HG03342 (cell line): ENCODE measurements around the gene TMEM51.

Source experiments
- ATAC-seq: cut with Tn5 transposase; IDR thresholded peaks from one replicate; pipeline ENCODE4 v1.9.1; 2021; ENCODE audit warnings: mild to moderate bottlenecking, moderate library complexity; ENCODE audit not compliant: unreplicated experiment

Gene TMEM51

DNA sequence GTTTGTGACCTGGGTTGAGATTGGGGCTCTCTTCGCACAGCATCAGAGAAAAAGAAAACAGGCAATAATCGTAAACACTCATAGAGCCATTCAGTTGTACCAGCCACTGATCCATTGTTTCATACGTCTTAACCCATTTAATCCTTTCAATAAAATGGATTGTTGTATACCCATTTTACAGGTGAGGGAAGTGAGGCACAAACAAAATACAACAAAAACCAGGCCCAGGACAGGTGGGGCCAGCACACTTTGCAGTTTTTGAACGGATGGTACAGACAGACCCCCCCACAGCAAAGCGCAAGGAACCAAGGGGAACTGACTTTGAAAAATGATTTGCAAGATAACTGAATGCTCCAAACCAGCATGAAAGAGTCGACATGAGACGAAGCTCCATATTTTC, 89.2 kb downstream of the TMEM51 start:
- no peak for ATAC-seq

DNA sequence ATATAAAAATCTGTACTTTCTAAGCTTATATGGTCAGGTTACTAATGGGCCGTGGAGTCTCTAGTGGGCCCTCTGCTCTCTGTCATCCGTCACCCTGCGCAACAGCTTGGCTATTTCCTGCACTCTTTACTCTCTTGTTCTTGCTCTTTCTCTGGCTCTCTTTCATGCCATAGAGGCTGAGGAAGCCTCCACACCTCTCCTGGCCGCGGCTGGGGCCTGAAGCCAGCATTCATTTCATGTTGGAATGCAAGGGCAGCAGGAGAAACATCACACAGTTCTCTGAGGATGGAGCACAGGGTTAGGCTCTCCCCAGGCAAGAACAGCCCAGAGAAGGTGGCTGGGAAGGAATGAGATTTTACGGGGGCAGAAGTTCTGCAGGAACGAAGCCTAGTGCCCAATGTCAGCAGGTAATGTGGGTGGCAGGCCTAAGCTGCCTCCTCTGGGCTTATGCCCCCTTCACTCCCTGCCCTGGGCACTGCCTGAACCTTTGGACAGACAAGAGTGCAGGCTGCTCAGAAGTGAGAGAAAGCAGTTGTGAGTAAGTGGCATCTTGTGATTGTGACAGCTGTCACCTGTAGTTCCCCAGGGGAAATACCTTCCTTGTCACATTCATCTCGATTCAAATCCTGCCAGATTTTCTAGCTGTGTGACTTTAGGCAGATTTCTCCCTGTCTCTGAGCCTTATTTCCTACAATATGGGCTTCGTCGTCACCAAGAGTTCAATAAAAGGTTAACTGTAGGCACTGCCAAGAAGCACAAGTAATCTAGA, 89.9 kb downstream of the TMEM51 start:
- ATAC-seq: no peak

DNA sequence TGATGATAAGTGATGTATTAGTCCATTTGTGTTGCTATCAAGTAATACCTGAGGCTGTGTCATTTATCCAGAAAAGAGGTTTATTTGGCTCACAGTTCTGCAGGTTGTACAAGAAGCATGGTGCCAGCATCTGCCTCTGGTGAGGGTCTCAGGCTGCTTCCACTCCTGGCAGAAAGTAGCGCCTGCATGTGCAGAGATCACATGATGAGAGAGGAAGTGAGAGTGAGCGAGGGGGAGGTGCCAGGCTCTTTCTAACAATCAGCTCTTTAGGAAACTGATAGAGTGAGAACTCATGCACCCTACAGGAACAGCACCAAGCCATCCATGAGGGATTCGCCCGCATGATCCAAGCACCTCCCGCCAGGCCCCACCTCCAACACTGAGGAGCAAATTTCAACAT, 91.3 kb downstream of the TMEM51 start:
- no peak for ATAC-seq

DNA sequence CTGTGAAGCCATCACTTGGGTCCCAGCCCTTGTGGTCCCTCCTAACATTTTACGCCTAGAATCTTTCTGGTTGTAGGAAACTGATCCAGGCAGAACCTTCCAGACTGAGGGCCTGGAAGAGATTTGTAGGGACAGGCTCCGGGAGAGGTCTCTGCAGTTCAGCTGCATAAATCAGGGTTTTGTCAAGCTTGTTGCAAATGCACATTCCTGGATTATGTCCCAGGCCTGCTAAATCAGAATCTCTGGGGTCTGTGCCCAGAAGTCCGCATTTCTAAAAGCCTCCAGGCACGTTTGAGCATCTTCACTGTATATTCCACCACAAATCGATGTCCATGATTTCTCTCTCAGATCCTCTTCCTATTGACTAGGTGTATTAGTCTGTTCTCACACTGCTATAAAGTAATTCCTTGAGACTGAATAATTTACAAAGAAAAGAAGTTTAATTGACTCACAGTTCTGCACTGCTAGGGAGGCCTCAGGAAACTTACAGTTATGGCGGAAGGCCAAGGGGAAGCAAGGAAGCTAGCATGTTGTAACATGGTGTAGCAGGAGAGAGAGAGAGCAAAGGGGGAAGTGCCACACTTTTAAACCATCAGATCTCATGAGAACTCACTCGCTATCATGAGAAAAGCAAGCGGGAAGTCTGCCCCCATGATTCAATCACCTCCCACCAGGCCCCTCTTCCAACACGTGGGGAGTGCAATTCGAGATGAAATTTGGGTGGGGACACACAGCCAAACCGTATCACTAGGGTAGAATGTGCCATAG, 92.2 kb downstream of the TMEM51 start:
- ATAC-seq: no peak

DNA sequence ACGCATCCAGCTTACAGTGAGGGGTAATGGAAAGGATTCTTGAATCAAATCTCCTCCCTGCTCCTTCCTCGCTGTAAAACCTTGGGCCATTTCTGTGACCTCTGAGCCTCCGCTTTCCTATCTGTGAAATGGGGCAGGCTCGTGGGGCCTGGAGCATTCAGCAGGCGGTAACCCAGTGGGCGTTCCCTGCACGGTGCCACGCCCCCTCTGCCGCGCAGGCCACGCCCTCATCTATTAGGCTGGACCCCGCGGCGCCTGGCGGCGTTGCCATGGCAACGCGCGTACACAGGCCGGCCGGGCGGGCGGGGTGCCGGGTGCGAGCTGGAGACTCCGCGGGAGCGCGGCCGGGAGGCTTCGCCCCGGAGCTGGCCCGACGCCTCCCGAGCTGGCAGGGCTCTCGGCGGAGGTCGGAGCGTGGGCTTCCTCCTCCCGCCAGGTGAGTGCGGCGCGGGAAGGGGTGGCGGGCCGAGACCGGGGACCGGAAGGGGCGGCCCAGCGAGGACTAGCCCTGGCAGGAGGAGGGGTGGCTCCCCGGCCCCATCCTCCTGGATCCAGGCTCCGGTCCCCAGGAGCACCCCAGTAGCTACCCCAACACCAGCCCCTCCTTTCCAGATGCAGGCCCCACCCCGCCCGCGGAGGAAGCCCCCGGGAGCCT, 93.5 kb downstream of the TMEM51 start, which contains the start of gene FHAD1:
Gene FHAD1, plus strand, starts transcription at position 264 of the 655 bp plus-strand sequence. CDS start 4,562 bp downstream, outside the sequence.
- no peak for ATAC-seq

DNA sequence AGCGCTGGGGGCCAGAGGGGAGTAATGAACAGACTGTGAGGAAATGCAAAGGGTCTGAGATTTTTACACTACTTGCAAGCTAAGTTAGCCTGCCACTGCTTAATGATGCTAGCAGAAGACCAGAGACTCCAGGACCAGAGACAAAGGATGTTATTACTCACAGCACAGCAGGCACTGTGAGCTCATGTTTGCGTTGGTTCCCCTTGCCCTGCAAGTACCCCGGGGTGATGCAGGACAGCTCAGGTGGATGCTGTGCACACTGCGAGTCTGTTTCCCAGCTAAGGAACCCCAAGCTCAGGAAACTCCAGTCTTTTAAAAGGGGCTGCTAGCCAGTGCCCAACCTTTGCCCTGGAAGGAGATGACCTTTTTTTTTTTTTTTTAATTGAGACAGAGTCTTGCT, 94.7 kb downstream of the TMEM51 start:
- no peak for ATAC-seq

DNA sequence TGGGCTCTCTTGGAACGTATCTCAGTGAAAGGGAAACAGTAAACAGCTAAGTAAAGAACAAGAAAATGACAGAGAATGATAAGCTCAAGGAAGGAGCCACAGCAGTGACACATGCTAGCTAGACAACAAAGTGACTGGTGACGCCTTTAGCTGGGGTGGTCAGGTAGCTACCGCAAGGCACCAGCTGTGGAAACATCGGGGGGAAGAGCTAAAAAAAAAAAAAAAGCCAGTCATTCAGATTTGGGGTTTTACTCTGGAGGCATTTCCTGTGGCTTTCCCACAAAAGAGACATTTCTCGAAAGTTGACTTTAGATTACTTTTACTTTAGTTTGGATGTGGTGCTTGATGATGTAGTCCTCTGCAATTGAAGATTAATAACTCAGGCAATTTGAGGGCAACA, 95.5 kb downstream of the TMEM51 start:
- no peak for ATAC-seq

DNA sequence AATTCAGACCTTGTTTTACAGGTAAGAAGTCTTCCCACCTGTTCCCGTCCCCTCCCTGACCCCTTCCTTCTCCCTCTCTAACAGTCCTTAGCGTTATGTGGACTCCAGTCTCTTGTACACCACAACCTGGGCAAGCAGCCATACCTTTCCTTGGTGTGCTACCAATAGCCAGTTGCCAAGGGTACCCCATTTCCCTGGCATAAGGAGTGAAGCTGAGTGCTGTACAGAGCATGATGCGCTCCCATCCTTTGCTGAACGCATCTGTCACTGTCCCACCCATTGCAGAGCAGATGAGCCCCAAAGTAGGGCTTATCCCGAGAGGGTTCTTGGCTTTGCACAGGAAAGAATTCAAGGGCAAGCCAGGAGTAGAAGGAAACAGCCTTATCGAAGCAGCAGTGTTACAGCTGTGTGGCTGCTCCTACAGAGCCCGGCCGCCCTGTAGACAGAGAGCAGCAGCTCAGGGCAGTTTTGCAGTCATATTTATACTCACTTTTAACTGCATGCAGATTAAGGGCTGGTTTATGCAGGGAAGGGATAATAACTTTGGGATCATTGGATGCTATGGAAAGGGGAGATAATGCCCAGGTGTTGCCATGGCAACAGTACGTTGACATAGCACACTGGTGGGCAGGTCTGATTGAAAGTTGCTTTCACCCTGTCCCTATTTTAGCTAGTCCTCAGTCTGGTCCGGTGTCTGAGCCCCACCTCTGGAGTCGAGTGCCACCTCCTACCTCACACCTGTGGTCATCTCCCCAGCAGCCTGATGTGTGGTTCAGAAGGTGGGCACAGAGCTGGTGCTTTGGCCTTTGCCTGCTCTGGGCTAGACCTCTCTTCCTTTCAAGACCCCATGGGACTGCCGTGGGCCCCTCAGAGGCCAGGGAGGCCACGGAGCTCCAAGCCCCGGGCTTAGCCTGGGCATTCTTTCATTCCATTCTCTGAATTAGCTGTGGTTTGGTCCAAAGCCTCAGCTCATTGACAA, 98.6 kb downstream of the TMEM51 start:
- no peak for ATAC-seq

DNA sequence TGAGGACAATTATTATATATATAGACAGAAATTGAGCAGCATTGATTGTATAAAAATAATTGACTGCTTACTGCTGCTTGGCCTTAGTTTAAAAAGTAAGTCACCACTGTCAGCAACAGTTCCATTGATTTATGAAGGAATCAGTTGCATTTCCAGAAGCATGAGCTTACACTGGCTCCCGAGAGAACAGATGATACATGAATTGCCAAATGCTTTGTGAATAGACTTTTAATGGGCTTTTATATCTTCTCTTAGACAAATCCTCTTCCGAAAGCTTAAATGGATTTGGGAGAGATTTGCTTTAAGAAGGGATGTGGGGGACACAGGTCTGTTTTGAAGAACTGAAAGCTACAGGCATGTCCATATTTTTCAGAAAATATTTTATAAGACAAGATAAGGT, 101.0 kb downstream of the TMEM51 start:
- ATAC-seq: no peak

DNA sequence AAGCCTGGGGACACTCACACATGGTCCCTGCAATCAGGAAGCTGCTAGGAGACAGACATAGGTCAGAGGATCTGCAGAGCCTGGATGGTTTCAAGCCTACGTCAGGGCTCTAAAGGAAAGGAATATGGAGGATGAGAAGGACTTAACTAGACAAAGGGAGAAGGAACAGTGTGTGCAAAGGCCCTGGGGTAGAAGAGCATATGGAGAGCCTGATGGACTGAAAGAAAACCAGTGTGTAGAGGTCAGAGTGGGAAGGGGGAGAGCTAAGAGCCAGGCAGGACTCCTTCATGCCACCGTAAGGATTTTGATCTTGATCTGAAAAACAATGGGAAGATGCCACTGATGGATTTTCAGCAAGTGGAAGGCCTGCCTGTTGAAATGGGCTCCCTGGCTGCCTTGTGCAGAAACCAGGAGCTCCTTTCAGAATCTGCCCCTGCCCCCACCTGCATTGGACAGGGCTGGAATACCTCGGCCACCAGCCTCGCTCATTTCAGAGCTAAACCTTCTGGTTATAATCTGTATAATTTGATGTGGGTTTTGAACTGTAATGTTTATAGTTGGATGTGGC, 102.1 kb downstream of the TMEM51 start:
- no peak for ATAC-seq

DNA sequence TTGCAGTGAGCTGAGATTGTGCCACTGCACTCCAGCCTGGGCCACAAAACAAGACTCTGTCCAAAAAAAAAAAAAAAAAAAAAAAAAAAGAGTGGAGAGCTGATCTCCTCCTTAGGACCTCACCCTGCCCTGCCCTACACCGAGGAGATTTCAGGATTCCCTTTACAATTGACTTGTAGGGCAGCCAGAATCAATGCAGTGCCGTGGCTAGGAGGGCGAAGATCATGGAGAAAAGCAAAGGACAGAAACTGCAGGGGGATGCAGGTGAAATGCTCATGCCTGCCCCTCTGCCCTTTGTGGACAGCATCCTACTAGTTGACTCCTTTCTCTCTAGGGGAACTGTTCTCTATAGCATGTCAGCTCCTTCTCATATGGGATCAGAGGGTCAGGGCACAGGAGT, 103.0 kb downstream of the TMEM51 start:
- no peak for ATAC-seq

DNA sequence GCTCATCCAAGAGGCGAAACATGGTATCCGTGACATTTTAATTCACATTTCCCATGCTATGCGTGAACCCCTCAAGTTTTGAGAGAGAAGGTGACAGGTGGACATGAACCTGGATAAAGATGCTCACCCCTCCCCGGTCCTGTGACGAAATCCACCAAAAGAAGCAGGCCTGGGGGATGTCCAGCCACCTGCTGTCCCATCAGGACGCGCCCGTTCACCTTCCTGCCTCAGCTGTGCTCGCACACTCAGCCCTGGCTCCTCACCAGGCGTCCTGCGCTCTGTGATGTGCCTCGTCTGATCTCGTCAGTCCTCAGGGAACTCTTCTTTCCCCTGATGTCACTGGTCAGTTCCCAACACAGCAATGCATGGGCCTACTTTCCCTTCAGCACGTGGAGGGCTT, 103.8 kb downstream of the TMEM51 start:
- ATAC-seq: no peak

DNA sequence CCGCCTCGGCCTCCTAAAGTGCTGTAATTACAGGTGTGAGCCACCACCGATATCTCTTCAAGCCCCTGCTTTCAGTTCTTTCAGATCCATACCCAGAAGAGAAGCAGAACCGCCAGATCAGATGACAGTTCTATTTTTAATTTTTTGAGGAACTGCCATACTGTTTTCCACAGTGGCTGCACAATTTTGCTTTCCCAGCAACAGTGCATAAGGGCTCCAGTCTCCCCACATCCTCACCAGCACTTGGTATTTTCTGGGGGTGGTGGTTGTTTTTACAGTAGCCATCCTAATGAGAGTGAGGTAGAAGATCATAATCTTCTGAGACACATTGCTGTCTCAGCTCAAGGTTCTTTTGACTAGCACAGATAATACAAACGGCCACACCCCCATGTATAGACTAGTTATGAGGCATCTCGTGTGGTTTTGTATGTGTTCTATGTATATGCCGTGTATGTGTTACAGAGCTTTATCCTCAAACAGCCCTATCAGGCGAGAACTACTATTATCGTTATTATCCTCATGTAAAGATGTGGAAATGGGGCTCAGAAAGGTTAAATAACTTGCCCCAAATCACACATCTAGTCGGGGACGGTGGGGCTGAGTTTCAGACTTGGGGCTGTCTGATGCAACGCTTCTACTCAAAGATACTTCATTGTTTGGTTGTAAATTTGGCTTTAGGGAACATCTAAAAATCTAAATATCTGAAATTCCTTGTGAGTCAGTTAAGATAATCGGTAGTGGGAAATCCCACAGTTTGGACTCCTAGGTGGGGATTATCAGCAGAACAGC, 105.5 kb downstream of the TMEM51 start:
- no peak for ATAC-seq

DNA sequence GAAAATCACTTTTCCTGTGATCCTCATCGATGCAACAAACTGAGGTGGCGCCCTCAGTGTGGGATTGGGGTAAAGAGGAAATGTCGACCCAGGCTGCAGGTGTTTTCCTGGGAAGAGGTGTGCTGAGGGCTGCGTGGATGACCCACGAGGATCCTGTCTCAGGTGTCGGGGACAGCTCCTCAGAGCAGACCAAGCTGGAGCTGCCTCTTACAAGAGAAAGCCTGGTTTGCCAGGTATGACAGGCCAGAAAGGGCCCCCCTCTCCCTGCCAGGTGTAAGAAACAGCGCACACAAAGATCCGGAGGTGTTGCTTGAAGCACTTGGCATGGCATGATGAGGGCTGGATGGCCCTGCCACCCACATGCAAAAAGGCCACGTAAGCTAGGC, 106.1 kb downstream of the TMEM51 start:
- no peak for ATAC-seq

DNA sequence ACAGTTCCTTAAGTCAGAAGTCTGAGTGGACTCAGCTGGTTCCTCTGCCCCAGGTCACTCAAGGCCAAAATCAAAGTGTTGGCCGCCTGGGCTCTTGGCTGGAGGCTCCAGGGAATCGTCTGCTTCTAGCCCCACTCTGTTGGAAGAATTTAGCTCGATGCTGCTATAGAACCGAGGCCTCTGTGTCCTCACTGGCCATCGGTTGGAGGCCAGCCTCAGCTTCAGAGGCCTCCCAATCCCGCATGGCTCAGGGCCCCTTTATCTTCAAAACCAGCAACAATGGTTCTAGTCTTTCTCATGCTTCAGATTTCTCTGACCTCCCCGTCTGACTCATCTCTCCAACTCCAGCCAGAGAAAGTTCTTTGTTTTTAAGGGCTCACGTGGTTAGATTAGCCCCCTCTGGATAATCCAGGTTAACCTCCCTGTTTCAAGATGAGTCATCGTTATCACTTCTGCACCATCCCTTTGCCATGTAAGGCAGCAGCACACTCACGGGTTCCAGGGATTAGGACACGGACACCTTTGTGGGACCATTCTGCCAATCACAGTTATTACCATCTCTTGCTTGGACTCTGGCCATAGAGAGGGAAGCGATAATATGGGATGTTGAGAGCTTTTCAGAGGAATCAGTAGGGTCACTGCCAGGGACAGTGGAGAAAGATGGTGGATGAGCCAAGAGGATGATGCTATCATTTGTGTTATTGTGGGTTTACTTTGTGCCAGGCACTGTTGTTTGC, 107.0 kb downstream of the TMEM51 start:
- ATAC-seq: no peak

DNA sequence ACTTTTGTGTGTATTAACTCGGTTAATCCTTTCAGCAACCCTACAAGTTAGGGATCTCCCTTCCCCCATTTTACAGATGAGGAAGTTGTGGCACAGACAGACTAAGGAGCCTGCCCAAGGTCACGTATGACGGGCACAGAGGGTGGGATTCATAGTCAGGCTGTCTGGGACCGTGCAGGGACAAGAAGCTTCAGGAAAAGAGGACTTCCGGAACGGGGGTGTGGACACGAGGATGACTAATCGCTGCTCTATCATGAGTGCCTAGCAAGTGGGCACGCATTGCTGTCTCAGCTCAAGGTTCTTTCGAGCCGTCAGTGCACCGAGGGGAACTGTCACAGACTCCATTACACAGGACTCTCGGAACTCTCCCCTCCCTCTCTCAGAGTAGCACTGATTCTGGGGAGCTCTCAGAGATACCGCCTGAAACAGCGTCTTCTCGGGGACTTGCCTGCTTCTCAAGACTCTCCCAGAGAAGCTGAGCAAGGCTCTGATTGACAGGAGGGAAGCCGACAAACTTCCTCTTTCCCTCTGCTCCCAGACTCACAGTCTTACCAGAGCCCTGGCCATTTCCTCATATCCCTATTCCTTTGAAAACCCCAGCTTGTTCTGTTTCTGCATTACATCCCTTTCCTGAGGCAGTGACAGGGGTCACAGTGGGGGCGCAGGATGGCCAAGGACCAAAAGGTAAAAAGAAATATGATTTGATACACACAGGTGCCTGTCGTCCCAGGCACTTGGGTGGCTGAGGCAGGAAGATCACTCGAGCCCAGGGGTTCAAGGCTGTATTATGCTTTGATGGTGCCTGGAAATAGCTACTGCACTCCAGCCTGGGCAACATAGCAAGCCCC, 107.8 kb downstream of the TMEM51 start:
- no peak for ATAC-seq

DNA sequence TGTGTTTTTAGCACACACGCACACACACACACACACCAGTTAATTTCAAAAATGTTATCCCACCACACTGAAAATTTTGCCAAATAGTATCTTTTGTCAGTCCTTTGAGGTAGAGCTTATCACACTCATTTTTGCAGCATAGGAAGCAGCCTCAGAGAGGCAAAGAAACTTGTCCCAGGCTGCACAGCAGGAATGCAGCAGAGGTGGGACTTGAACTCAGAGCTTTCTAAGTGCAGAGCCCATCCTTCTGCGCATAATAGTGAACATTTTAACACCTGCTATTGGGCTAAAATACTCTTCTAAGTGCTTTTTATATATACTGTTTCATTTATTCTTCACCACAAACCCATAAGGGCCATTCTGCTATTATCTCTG, 108.4 kb downstream of the TMEM51 start:
- no peak for ATAC-seq

DNA sequence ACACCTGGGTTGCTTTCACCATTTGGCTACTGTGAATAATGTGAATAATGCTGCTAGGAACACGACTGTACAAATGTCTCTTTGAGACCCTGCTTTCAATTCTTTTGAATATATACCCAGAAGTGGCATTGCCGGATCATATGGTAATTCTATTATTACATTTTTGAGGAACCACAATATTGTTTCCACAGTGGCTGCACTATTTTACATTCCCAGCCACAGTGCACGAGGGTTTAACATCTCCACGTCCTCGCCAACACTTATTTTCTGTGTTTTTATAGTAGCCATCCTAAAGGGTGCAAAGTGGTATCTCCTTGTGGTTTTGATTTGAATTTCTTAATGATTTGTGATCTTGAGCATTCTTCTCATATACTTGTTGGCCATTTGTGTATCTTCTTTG, 109.2 kb downstream of the TMEM51 start:
- ATAC-seq: no peak
